GM21526 (cell line): Measurements from ENCODE around the gene OR6P1.

Experiments used
- ATAC-seq: cut with Tn5 transposase; IDR thresholded peaks from one replicate; pipeline ENCODE4 v1.9.1; 2021; ENCODE audit warnings: moderate library complexity; ENCODE audit not compliant: unreplicated experiment, low FRiP score

Gene OR6P1

DNA sequence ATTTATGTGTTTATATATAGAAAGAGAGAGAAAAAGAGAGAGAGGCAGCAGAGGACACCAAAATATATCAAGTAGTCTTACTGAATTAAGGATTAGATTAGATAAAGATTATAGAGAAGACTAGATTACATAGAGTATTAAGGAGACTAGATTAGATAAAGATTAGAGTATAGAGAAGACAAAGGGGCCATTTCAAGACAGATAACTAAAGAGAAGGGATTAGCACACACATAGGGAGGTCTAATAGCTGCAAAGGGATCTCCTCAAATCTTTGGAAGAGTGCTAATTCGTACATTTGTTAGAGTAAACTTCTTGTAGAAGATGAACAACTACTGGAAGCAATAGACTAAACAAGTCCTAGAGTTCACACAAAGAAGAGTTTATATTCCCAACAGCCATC lies 50.4 kb downstream of the OR6P1 start:
- ATAC-seq, result no peak

DNA sequence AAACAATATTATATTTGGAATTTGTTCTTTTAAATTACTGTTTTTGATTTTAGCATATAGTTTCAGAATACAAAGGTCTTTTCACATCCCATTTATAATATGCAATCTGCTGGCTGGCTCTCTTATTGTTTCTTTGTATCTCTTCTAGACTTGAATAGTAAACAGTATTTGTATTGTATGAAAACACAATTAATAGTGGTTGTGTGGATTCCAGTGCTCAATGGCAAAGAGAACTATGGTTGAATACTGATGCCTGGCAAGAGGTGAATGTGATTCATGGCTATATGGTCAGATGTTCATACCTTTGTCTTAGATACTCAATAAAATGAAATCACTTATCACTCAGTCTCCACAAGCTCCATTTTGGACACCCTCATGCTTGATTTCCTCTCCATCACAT lies 53.4 kb downstream of the OR6P1 start:
- no peak for ATAC-seq
